Measurements from ENCODE around the gene PDE4A.

- TF ChIP-seq CTCF (IDR thresholded peaks at IDR 0.05 in 4 of 5, conservative IDR thresholded peaks at IDR 0.05 in 1 of 5): no peak
- no peak for TF ChIP-seq POLR2A (IDR thresholded peaks at IDR 0.05)
Observed at GRCh38 chr19:10454267-10454666, 33.9 kb downstream of the PDE4A start.

Measured in gastrocnemius medialis (tissue), 4 donors.